DND-41 (cell line): Measurements from ENCODE around the gene CALR3.

ENCODE experiments used
- ATAC-seq: fragments of 200-7000 bp; cut with Tn5 transposase; 3 replicates; pipeline ENCODE4 v1.9.1; 2021; ENCODE audit warnings: low read depth; ENCODE audit not compliant: insufficient read depth
- DNase-seq: peaks from one replicate; pipeline ENCODE4 v3.0.0-alpha.2; 2020
- H2AFZ ChIP-seq: 2 replicates; pipeline ENCODE4 v1.6.0; 2012; ENCODE audit warnings: low read depth, low read length
- H3K27ac ChIP-seq: 2 replicates; pipeline ENCODE4 v1.5.1; 2012; ENCODE audit warnings: low read length, inconsistent platforms
- H3K27me3 ChIP-seq: fragments of 200-600 bp; sonication (generic); 2 replicates; pipeline ENCODE4 v1.6.0; 2012; ENCODE audit warnings: low read length, mild to moderate bottlenecking, inconsistent platforms; ENCODE audit not compliant: insufficient read depth, poor library complexity
- H3K36me3 ChIP-seq: 2 replicates; pipeline ENCODE4 v1.5.1; 2012; ENCODE audit warnings: low read length, inconsistent platforms; ENCODE audit not compliant: insufficient read depth
- H3K4me1 ChIP-seq: 2 replicates; pipeline ENCODE4 v1.5.1; 2012; ENCODE audit warnings: mild to moderate bottlenecking, low read length; ENCODE audit not compliant: insufficient read depth
- H3K4me2 ChIP-seq: 2 replicates; pipeline ENCODE4 v1.6.0; 2012; ENCODE audit warnings: mild to moderate bottlenecking, moderate library complexity, low read length, inconsistent platforms; ENCODE audit not compliant: insufficient read depth
- H3K4me3 ChIP-seq, 2 experiments: fragments of 200-600 bp in 1 of 2; shearing (Covaris generic) in 1 of 2; 2 replicates each; pipeline ENCODE4 v1.5.1; 2012 to 2016; ENCODE audit warnings: inconsistent platforms in 2 of 2, low read length in 2 of 2, mild to moderate bottlenecking in 2 of 2, low read depth in 1 of 2, moderate library complexity in 1 of 2
- H3K79me2 ChIP-seq: 2 replicates; pipeline ENCODE4 v1.6.0; 2012; ENCODE audit warnings: low read length, inconsistent platforms; ENCODE audit not compliant: insufficient read depth
- H3K9ac ChIP-seq: 2 replicates; pipeline ENCODE4 v1.6.0; 2012; ENCODE audit warnings: low read depth, mild to moderate bottlenecking, inconsistent platforms, low read length, moderate library complexity
- H3K9me3 ChIP-seq: 2 replicates; pipeline ENCODE4 v1.5.1; 2012; ENCODE audit warnings: low read length, moderate library complexity, mild to moderate bottlenecking, inconsistent platforms; ENCODE audit not compliant: insufficient read depth, severe bottlenecking
- H4K20me1 ChIP-seq: 2 replicates; pipeline ENCODE4 v1.6.0; 2012; ENCODE audit warnings: low read length; ENCODE audit not compliant: insufficient read depth
- EZH2 ChIP-seq: IDR thresholded peaks from 3 replicates; pipeline ENCODE4 v1.6.1; 2012; ENCODE audit warnings: borderline replicate concordance, low read depth, mild to moderate bottlenecking, moderate library complexity, low read length, inconsistent platforms; ENCODE audit not compliant: severe bottlenecking
- TF ChIP-seq, protein P1 (sequence below): IDR thresholded peaks from 2 replicates; pipeline ENCODE4 v1.5.1; 2012; ENCODE audit warnings: borderline replicate concordance, low read length, moderate library complexity, mild to moderate bottlenecking; ENCODE audit not compliant: poor library complexity, severe bottlenecking; ENCODE audit errors: extremely low read depth

Gene CALR3

DNA sequence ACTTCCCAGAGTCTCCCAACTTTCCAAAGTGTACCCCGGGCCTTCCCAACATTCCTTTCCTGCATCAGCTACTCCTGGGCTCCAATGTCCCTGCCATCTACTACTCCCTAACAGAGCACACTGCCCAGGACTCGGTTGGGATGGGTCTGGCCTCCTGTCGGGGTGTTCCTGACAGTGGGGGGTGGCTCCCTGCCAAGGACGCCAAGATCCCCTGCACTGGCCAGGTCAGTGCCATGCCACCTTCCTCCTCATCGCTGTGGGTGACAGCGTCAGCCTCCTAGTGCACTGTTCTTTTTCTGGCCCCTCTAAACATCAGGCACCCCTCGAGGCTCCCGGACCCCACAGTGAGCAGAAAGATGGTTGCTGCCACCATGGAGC, 38.0 kb downstream of the CALR3 start:
- H2AFZ ChIP-seq, result no peak overlapping the region
- H3K9me3 ChIP-seq, result no peaks in the 10 kb centered on the region
- no peak overlapping the region for H3K27ac ChIP-seq
- ATAC-seq (no peak), DNase-seq (no peak)
- peaks cover 96% of the 10 kb centered on the region for H3K79me2 ChIP-seq
- H3K4me2 ChIP-seq, result no peak overlapping the region
- no peaks in the 10 kb centered on the region for H3K27me3 ChIP-seq
- peaks cover 80% of the 10 kb centered on the region for H4K20me1 ChIP-seq
- H3K4me1 ChIP-seq, result no peaks in the 10 kb centered on the region
- H3K4me3 ChIP-seq, result no peak overlapping the region
- peaks cover 3% of the 10 kb centered on the region; the same call in 1 of the 2 replicates for H3K36me3 ChIP-seq
- H3K9ac ChIP-seq, result no peak overlapping the region
- TF ChIP-seq EZH2, result no peak
- TF ChIP-seq, protein P1, sequence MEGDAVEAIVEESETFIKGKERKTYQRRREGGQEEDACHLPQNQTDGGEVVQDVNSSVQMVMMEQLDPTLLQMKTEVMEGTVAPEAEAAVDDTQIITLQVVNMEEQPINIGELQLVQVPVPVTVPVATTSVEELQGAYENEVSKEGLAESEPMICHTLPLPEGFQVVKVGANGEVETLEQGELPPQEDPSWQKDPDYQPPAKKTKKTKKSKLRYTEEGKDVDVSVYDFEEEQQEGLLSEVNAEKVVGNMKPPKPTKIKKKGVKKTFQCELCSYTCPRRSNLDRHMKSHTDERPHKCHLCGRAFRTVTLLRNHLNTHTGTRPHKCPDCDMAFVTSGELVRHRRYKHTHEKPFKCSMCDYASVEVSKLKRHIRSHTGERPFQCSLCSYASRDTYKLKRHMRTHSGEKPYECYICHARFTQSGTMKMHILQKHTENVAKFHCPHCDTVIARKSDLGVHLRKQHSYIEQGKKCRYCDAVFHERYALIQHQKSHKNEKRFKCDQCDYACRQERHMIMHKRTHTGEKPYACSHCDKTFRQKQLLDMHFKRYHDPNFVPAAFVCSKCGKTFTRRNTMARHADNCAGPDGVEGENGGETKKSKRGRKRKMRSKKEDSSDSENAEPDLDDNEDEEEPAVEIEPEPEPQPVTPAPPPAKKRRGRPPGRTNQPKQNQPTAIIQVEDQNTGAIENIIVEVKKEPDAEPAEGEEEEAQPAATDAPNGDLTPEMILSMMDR, result no peak

DNA sequence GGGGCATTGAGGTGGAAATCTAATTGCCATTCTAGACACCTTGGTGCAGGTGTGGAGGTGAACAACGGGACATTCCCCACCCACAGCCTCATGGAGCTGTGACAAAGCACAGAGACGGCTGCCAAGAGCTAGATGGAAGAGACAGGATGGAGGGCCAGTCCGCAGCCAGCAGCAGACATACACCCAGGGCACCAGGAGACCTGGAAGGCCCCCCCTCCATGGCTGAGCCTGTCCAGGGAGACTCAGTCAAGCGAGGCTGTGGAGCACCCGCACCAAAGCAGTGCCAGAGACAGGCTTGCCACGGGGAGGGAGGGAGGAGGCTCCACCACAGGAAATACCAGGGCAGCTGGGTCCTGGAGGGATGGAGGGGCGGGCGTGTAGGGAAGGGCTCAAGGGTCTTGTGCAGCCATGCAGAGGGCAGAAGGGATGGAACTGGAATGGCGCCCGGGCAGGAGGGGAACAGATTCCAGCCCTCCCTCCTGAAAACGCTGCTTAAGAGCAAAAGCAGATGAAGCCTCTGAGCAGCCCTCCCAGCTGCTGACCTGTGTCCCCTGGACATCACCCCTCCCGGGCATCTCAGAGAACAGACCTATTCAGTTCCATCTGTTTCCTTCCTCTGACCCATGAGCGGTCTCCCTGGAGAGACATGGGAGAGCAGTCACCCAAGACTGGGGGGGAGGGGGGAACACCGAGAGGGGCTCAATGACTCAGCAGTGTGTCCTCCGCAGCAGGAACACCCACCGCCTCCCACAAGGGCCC, 38.6 kb downstream of the CALR3 start:
- Histone ChIP-seq H3K79me2 (peaks cover 94% of the 10 kb centered on the region), H3K27me3 (no peaks in the 10 kb centered on the region), H3K4me3 (no peak overlapping the region), H4K20me1 (peaks cover 75% of the 10 kb centered on the region), H3K36me3 (peaks cover 3% of the 10 kb centered on the region; the same call in 1 of the 2 replicates), H3K27ac (peak overlapping the region; percentile 18; the same call in 1 of the 2 replicates), H3K9me3 (no peaks in the 10 kb centered on the region), H3K4me2 (no peak overlapping the region), H3K4me1 (no peaks in the 10 kb centered on the region), H2AFZ (no peak overlapping the region), H3K9ac (no peak overlapping the region)
- DNase-seq, result no peak
- TF ChIP-seq EZH2, result no peak
- TF ChIP-seq, protein P1, result no peak
- ATAC-seq, result peak; percentile 49; the same call in 1 of the 3 replicates

DNA sequence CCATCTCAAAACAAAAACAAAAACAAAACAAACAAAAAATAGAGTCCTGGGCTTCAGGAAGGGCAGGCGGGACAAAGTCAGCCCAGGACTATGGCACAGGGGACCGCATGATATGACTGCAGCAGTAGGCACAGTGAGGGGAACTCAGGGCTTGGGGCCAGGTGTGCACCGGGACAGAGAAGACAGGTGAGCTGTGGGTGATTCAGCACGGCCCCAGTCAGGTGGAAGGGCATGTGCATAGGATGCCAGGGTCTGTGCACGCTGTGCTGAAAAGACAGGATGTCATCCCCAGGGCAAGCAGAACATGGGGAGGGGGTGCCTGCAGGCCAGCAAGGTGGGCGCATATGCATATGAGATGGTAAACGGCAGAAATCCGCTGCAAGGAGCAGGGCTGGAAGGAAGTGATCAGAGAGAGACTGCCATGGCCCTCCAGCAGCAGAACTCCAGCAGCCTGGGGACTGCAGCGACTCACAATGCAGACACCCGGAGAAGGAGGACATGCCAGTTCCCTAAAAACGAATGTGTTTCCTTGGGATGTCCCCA, 39.2 kb downstream of the CALR3 start:
- Histone ChIP-seq H3K79me2 (peaks cover 93% of the 10 kb centered on the region), H3K36me3 (peaks cover 3% of the 10 kb centered on the region; the same call in 1 of the 2 replicates), H3K9me3 (no peaks in the 10 kb centered on the region), H3K4me3 (no peak overlapping the region), H3K4me2 (no peak overlapping the region), H3K9ac (no peak overlapping the region), H2AFZ (no peak overlapping the region), H3K27ac (no peak overlapping the region), H3K4me1 (no peaks in the 10 kb centered on the region), H4K20me1 (peaks cover 70% of the 10 kb centered on the region), H3K27me3 (no peaks in the 10 kb centered on the region)
- TF ChIP-seq, protein P1, result no peak
- TF ChIP-seq EZH2, result no peak
- no peak for ATAC-seq
- no peak for DNase-seq
